MCF 10A (cell line): Measurements from ENCODE around the gene XBP1. TPM values are rescaled to one million over a fixed set of nuclear protein-coding genes. Genes with fewer than 3 reads are reported as not detected.

Experiments used
- BruUV-seq: library from RNA; stranded (reverse); fragments of 400-500 nt; replicated peaks from 2 replicates; lab custom pipeline; 2021; lab: Mats Ljungman, UMichigan
- CTCF ChIA-PET: fragments of 300-600 bp; sonication (Branson Sonifier 250); formaldehyde crosslinking; extraction: SDS; loops from one replicate; lab custom pipeline; 2021; ENCODE audit warnings: antibody characterized with exemption, inconsistent platforms; lab: Yijun Ruan, JAX
- POLR2A ChIA-PET: fragments of 300-600, 350-650 bp; sonication (Branson Sonifier 250); formaldehyde crosslinking; extraction: SDS; loops from one replicate; lab custom pipeline; 2020; ENCODE audit warnings: antibody characterized with exemption, inconsistent platforms; lab: Yijun Ruan, JAX
- DNase-seq: peaks from one replicate; pipeline ENCODE4 v3.0.0-alpha.2; 2018; ENCODE audit not compliant: unreplicated experiment
- H3K27ac Mint-ChIP-seq: one replicate; pipeline ENCODE4 v1.8.0; 2022; ENCODE audit warnings: mild to moderate bottlenecking, low read depth, mixed read lengths; ENCODE audit not compliant: unreplicated experiment
- H3K27me3 Mint-ChIP-seq: one replicate; pipeline ENCODE4 v1.8.0; 2022; ENCODE audit warnings: mixed read lengths; ENCODE audit not compliant: insufficient read depth, unreplicated experiment
- H3K36me3 Mint-ChIP-seq: one replicate; pipeline ENCODE4 v1.8.0; 2022; ENCODE audit warnings: mild to moderate bottlenecking, moderate library complexity, mixed read lengths; ENCODE audit not compliant: insufficient read depth, unreplicated experiment
- H3K4me1 Mint-ChIP-seq: one replicate; pipeline ENCODE4 v1.8.0; 2022; ENCODE audit warnings: mixed read lengths; ENCODE audit not compliant: insufficient read depth, unreplicated experiment
- H3K4me3 Mint-ChIP-seq: one replicate; pipeline ENCODE4 v1.8.0; 2022; ENCODE audit warnings: mild to moderate bottlenecking, moderate library complexity, mixed read lengths; ENCODE audit not compliant: unreplicated experiment
- H3K9me3 Mint-ChIP-seq: one replicate; pipeline ENCODE4 v1.8.0; 2022; ENCODE audit warnings: mixed read lengths; ENCODE audit not compliant: unreplicated experiment
- CTCF ChIP-seq: fragments of 200-600 bp; IDR thresholded peaks from one replicate; pipeline ENCODE4 v1.8.0; 2022; ENCODE audit warnings: antibody characterized with exemption, mild to moderate bottlenecking; ENCODE audit not compliant: unreplicated experiment
- intact Hi-C: fragments of 100-400 bp; cut with micrococcal nuclease; formaldehyde crosslinking; loops from 2 replicates; pipeline ENCODE4 v1.14.1; 2022
- total RNA-seq: library from RNA; stranded (reverse); gene quantifications from 2 replicates; pipeline ENCODE4 v1.2.3, GENCODE V29; 2022

The XBP1 gene
- total RNA-seq, 1 experiment from 2014 or later = 429 TPM

- DNase-seq = no peak
- H3K36me3 Mint-ChIP-seq = peaks cover 16% of the 10 kb centered on the region
- ChIA-PET CTCF (interaction anchor here (1.3 to 1.7 kb wide), 3 partner anchors 11 to 222 kb away, joined by 4 to 16 read pairs (median 7); no protein-coding TSS in a partner anchor), POLR2A (interaction anchor here (0.7 to 1.6 kb wide), 3 partner anchors 9 to 106 kb away, joined by 3 to 10 read pairs (median 3); partner anchors contain the start of gene XBP1)
- intact Hi-C loops = no loop called here
- H3K9me3 Mint-ChIP-seq = no peaks in the 10 kb centered on the region
- no peaks in the 10 kb centered on the region for H3K4me1 Mint-ChIP-seq
- H3K4me3 Mint-ChIP-seq = no peak overlapping the region
- H3K27ac Mint-ChIP-seq = no peak overlapping the region
- no peaks in the 10 kb centered on the region for H3K27me3 Mint-ChIP-seq
- TF ChIP-seq CTCF = no peak
- BruUV-seq = no TSS peak
These were observed 17.8 kb upstream of the XBP1 start for GRCh38 chr22:28817919-28818859.

GRCh38 chr22:28817064-28817463, 16.7 kb upstream of the XBP1 start:
- Mint-ChIP-seq H3K9me3 (no peaks in the 10 kb centered on the region), H3K27ac (no peak overlapping the region), H3K4me3 (no peak overlapping the region), H3K27me3 (no peaks in the 10 kb centered on the region), H3K36me3 (peaks cover 16% of the 10 kb centered on the region), H3K4me1 (no peaks in the 10 kb centered on the region)
- no peak for DNase-seq
- intact Hi-C loops = no loop called here
- no TSS peak for BruUV-seq
- TF ChIP-seq CTCF = no peak
- POLR2A ChIA-PET = interaction anchor here (1.2 kb wide), 1 partner anchor 17 kb away, joined by 3 read pairs; no protein-coding TSS in a partner anchor
- CTCF ChIA-PET = no interaction called here

GRCh38 chr22:28815729-28816128, 15.4 kb upstream of the XBP1 start:
- Mint-ChIP-seq H3K27me3 (no peaks in the 10 kb centered on the region), H3K36me3 (peaks cover 18% of the 10 kb centered on the region), H3K4me1 (no peaks in the 10 kb centered on the region), H3K9me3 (no peaks in the 10 kb centered on the region), H3K4me3 (no peak overlapping the region), H3K27ac (no peak overlapping the region)
- TF ChIP-seq CTCF = no peak
- no peak for DNase-seq
- POLR2A ChIA-PET = interaction anchor here (0.9 to 1.0 kb wide), 2 partner anchors 14 to 87 kb away, joined by 3 read pairs; no protein-coding TSS in a partner anchor
- intact Hi-C loops = no loop called here
- CTCF ChIA-PET = interaction anchor here (0.9 to 3.2 kb wide), 3 partner anchors 9 to 216 kb away, joined by 3 to 14 read pairs (median 4); no protein-coding TSS in a partner anchor
- BruUV-seq = no TSS peak

GRCh38 chr22:28815111-28815510, 14.7 kb upstream of the XBP1 start:
- H3K4me1 Mint-ChIP-seq = no peaks in the 10 kb centered on the region
- no peak overlapping the region for H3K27ac Mint-ChIP-seq
- BruUV-seq = no TSS peak
- H3K27me3 Mint-ChIP-seq = no peaks in the 10 kb centered on the region
- no peak for TF ChIP-seq CTCF
- no peak for DNase-seq
- no peaks in the 10 kb centered on the region for H3K9me3 Mint-ChIP-seq
- ChIA-PET CTCF (interaction anchor here (0.6 to 3.2 kb wide), 4 partner anchors 14 to 193 kb away, joined by 3 to 14 read pairs (median 4); no protein-coding TSS in a partner anchor), POLR2A (interaction anchor here (1.0 kb wide), 1 partner anchor 87 kb away, joined by 3 read pairs; no protein-coding TSS in a partner anchor)
- intact Hi-C loops = no loop called here
- peaks cover 23% of the 10 kb centered on the region for H3K36me3 Mint-ChIP-seq
- H3K4me3 Mint-ChIP-seq = no peak overlapping the region
